PFSK-1 (cell line): Measurements from ENCODE around the gene RNF157.

ENCODE experiments used
- FOXP2 ChIP-seq: optimal IDR thresholded peaks from 2 replicates; pipeline ENCODE3; 2011; ENCODE audit warnings: borderline replicate concordance, control low read depth, inconsistent platforms; ENCODE audit not compliant: insufficient read depth; ENCODE audit errors: extremely low read length, extremely low read depth
- POLR2AphosphoS5 ChIP-seq: IDR thresholded peaks from 2 replicates; pipeline ENCODE4 v1.6.1; 2012; ENCODE audit warnings: low read depth, mild to moderate bottlenecking, control low read depth, low read length, moderate library complexity
- REST ChIP-seq, 2 experiments: IDR thresholded peaks; 2 replicates each; pipeline versions ENCODE4 v1.6.1 to v1.8.0; 2011 to 2012; ENCODE audit warnings: low read depth in 2 of 2, low read length in 2 of 2, control low read depth in 1 of 2, inconsistent platforms in 1 of 2, mild to moderate bottlenecking in 1 of 2, moderate library complexity in 1 of 2; ENCODE audit not compliant: insufficient read depth in 1 of 2
- SIN3A ChIP-seq: IDR thresholded peaks from 2 replicates; pipeline ENCODE4 v1.6.1; 2012; ENCODE audit warnings: mild to moderate bottlenecking, low read length, moderate library complexity, borderline replicate concordance; ENCODE audit not compliant: insufficient read depth
- TAF1 ChIP-seq: IDR thresholded peaks from 2 replicates; pipeline ENCODE4 v1.6.1; 2012; ENCODE audit warnings: low read length, control low read depth, borderline replicate concordance; ENCODE audit not compliant: insufficient read depth

The RNF157 gene

GRCh38 chr17:76182016-76182764, 58.1 kb downstream of the RNF157 start:
- TF ChIP-seq TAF1: no peak
- peak; percentile 34 for TF ChIP-seq FOXP2

- TF ChIP-seq POLR2AphosphoS5 (peak; percentile 24; the same call in 1 of the 2 replicates), REST (IDR thresholded peaks at IDR 0.05; ENCODE audit: insufficient read depth in 1 of 2, low read depth in 2 of 2, low read length in 2 of 2) (no peak)
Measured at GRCh38 chr17:76179496-76180467, 60.5 kb downstream of the RNF157 start.

- no peak for TF ChIP-seq POLR2AphosphoS5
- TF ChIP-seq FOXP2: no peak
- TF ChIP-seq TAF1: no peak
- TF ChIP-seq SIN3A: no peak
- TF ChIP-seq REST (IDR thresholded peaks at IDR 0.05; ENCODE audit: insufficient read depth in 1 of 2, low read depth in 2 of 2, low read length in 2 of 2): no peak
Measured at GRCh38 chr17:76178124-76178523, 62.2 kb downstream of the RNF157 start.

GRCh38 chr17:76176701-76177574, 63.4 kb downstream of the RNF157 start:
- TF ChIP-seq FOXP2 (no peak), POLR2AphosphoS5 (no peak), TAF1 (no peak), SIN3A (no peak), REST (IDR thresholded peaks at IDR 0.05; ENCODE audit: insufficient read depth in 1 of 2, low read depth in 2 of 2, low read length in 2 of 2) (no peak)

GRCh38 chr17:76174037-76174436, 66.3 kb downstream of the RNF157 start:
- TF ChIP-seq TAF1 (no peak), POLR2AphosphoS5 (no peak), SIN3A (no peak), REST (IDR thresholded peaks at IDR 0.05; ENCODE audit: insufficient read depth in 1 of 2, low read depth in 2 of 2, low read length in 2 of 2) (no peak), FOXP2 (no peak)
